Omental fat pad (tissue), 4 donors: ENCODE measurements around the gene AMBP. TPM values are rescaled to one million over a fixed set of nuclear protein-coding genes. Genes with fewer than 3 reads are reported as not detected.
"Not testable (repeated sequence)": the region's sequence is repeated elsewhere in the genome, so short reads cannot be mapped to it uniquely, and the experiment has no call there.

ENCODE experiments used
- ATAC-seq: fragments of 150-250 bp; one replicate; pipeline ENCODE4 v1.9.1; 2016; ENCODE audit warnings: mild to moderate bottlenecking, moderate library complexity; ENCODE audit not compliant: low FRiP score
- DNase-seq: peaks from one replicate; pipeline ENCODE4 v3.0.0-alpha.2; 2019; ENCODE audit warnings: low spot score
- total RNA-seq, 4 donors: library from RNA; depleted of rRNA; stranded (reverse); fragments of >200 nt; gene quantifications; one replicate each; pipeline ENCODE4 v1.1.0, GENCODE V29; 2016
- TF ChIP-seq, protein P1 (sequence below), 3 donors: fragments of 450-650 bp; IDR thresholded peaks; one replicate each; pipeline ENCODE4 v1.5.1; 2016 to 2017; ENCODE audit warnings: antibody characterized with exemption in 3 of 3, mild to moderate bottlenecking in 3 of 3, moderate library complexity in 2 of 3

AMBP gene
- total RNA-seq, 4 donors from 2014 or later = not detected

DNA sequence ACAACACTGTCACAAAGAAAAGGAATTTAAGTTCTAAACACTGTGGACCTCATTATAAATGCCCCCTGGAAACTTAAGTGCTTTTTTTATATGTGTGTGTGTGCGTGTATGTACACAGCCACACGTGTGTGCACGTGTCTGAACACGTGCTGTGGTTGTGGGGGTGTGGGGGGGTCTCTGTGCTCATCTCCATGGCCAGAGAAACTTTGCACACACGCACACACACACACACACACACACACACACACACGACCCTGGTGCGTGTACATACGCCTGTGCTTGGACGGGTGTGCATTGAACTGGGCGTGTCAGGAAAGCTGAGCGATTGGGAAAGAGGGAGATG, 27.9 kb downstream of the AMBP start:
- DNase-seq (no peak), ATAC-seq (no peak)
- TF ChIP-seq, protein P1, sequence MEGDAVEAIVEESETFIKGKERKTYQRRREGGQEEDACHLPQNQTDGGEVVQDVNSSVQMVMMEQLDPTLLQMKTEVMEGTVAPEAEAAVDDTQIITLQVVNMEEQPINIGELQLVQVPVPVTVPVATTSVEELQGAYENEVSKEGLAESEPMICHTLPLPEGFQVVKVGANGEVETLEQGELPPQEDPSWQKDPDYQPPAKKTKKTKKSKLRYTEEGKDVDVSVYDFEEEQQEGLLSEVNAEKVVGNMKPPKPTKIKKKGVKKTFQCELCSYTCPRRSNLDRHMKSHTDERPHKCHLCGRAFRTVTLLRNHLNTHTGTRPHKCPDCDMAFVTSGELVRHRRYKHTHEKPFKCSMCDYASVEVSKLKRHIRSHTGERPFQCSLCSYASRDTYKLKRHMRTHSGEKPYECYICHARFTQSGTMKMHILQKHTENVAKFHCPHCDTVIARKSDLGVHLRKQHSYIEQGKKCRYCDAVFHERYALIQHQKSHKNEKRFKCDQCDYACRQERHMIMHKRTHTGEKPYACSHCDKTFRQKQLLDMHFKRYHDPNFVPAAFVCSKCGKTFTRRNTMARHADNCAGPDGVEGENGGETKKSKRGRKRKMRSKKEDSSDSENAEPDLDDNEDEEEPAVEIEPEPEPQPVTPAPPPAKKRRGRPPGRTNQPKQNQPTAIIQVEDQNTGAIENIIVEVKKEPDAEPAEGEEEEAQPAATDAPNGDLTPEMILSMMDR (IDR thresholded peaks at IDR 0.05) = no peak

DNA sequence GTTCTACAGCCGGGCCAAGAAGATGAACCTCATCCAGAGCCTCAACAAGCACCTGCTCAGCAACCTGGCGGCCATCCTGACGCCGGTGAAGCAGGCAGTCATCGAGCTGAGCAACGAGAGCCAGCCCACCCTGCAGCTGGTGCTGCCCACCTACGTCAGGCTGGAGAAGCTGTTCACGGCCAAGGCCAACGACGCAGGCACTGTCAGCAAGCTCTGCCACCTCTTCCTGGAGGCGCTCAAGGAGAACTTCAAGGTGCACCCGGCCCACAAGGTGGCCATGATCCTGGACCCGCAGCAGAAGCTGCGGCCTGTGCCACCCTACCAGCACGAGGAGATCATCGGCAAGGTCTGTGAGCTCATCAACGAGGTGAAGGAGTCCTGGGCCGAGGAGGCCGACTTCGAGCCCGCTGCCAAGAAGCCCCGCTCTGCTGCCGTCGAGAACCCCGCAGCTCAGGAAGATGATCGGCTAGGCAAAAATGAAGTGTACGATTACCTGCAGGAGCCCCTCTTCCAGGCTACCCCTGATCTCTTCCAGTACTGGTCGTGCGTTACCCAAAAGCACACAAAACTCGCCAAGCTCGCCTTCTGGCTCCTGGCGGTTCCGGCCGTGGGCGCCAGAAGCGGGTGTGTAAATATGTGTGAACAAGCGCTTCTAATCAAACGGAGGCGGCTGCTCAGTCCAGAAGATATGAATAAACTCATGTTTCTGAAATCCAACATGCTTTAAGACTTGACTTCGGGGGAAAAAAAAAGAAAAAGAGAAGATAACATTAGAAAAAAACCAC, 28.5 kb downstream of the AMBP start:
- no peak for DNase-seq
- ATAC-seq = no peak
- TF ChIP-seq, protein P1 (IDR thresholded peaks at IDR 0.05) = no peak

- TF ChIP-seq, protein P1 (IDR thresholded peaks at IDR 0.05) = no peak
- DNase-seq = no peak
- ATAC-seq = no peak
These were observed 29.3 kb downstream of the AMBP start for GRCh38 chr9:114048533-114049415.

DNA sequence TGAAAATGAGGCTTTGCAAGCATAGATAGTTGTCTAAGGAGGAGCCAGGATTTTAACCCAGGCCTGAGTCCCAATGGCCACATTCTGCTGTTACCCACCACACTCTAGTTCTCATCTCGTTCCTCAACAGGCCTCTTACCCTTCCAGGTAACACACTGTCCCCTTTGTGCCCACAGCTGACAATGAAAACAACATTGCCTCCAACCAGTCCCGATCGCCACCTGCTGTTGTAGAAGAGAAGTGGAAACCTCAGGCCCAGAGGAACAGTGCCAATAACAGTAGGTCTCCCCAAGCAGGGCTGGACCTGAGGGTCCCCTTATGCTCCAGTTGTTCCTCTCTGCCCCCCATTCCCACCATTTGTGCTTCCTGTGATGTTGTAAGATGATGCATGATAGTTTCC, 30.4 kb downstream of the AMBP start:
- no peak for DNase-seq
- ATAC-seq = no peak

GRCh38 chr9:114046875-114047274, 31.2 kb downstream of the AMBP start:
- TF ChIP-seq, protein P1 (IDR thresholded peaks at IDR 0.05) = no peak
- ATAC-seq = no peak

More for the DNA sequence above, 30.4 kb downstream of the AMBP start:
- TF ChIP-seq, protein P1 (IDR thresholded peaks at IDR 0.05) = no peak

DNA sequence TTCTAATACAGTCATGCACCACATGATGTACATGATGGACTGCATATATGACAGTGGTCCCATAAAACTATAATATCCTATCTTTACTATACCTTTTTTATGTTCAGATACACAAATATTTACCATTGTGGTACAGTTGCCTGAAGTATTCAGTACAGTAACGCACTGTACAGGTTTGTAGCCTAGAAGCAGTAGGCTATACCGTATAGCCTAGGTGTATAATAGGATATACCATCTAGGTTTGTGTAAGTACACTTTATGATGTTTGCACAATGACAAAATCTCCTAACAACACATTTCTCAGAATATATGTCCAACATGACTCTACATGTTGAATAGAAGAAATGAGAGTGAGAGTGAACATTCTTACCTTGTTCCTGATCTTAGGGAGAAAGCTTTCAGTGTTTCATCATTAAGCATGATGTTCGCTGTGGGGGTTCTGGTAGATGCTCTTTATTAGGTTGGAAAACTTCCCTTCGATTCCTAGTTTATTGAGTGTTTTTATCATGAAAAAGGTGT, 31.8 kb downstream of the AMBP start:
- no peak for ATAC-seq
- no peak for DNase-seq
- TF ChIP-seq, protein P1 (IDR thresholded peaks at IDR 0.05) = no peak

More at GRCh38 chr9:114046875-114047274, 31.2 kb downstream of the AMBP start:
- no peak for DNase-seq

- DNase-seq, ATAC-seq: not testable (repeated sequence)
These were observed 34.4 kb downstream of the AMBP start for GRCh38 chr9:114043660-114044059.
